Psoas muscle (tissue), 8 donors: ENCODE data around the gene TENM4. TPM values are rescaled to one million over a fixed set of nuclear protein-coding genes. Genes with fewer than 3 reads are reported as not detected.
A peak's percentile ranks its signal among the peaks of the same experiment; 100 is the strongest.

ENCODE experiments used
- ATAC-seq, 4 donors: fragments of 200-7000 bp; cut with Tn5 transposase; one replicate each; pipeline ENCODE4 v1.9.1; 2020; ENCODE audit warnings: moderate library complexity in 3 of 4, mild to moderate bottlenecking in 2 of 4
- DNase-seq, 2 donors: peaks; one replicate each; pipeline ENCODE4 v3.0.0-alpha.2; 2020
- H3K27ac ChIP-seq: fragments of 200-600 bp; one replicate; pipeline ENCODE4 v1.8.0; 2022
- H3K27me3 ChIP-seq, 3 donors: fragments of 200-600 bp in 1 of 3; one replicate each; pipeline versions ENCODE4 v1.6.1 to v1.8.0; 2013 to 2022; ENCODE audit warnings: low read length in 2 of 3, mild to moderate bottlenecking in 2 of 3, moderate library complexity in 1 of 3; ENCODE audit not compliant: insufficient read depth in 3 of 3
- H3K36me3 ChIP-seq, 2 donors: fragments of 200-600 bp in 1 of 2; one replicate each; pipeline versions ENCODE4 v1.6.1 to v1.8.0; 2013 to 2022; ENCODE audit warnings: low read depth in 1 of 2, mild to moderate bottlenecking in 1 of 2, moderate library complexity in 1 of 2; ENCODE audit not compliant: insufficient read depth in 1 of 2
- H3K4me1 ChIP-seq: fragments of 200-600 bp; one replicate; pipeline ENCODE4 v1.8.0; 2022
- H3K4me3 ChIP-seq: fragments of 200-600 bp; one replicate; pipeline ENCODE4 v1.8.0; 2022; ENCODE audit warnings: mild to moderate bottlenecking
- H3K9me3 ChIP-seq: fragments of 200-600 bp; one replicate; pipeline ENCODE4 v1.8.0; 2022
- WGBS, 3 donors: extraction: QIAGEN DNeasy Blood & Tissue Kit; methylation state at CpG; one replicate each; pipeline versions ENCODE4 v1.1.6 to v1.1.7; 2013; 5-methylcytosine and 5-hydroxymethylcytosine counted together
- intact Hi-C, 2 donors: fragments of 100-400 bp; cut with DNase I; formaldehyde crosslinking; loops; one replicate each; pipeline versions ENCODE4 v1.11.0 to v1.14.2; 2022
- polyA plus RNA-seq, 3 donors: library from polyadenylated mRNA; stranded (reverse); fragments of 200-250 nt; gene quantifications; one replicate each; pipeline ENCODE4 v1.2.3, GENCODE V29; 2013
- total RNA-seq, 4 donors: library from RNA; stranded (reverse); fragmentation: NEBNext Ultra II Directional in 2 of 4; extraction: Animal tissue kit (Norgen Biotek cat#: 25700) in 2 of 4; gene quantifications; one replicate each; pipeline versions ENCODE4 v1.2.1 to v1.2.4, GENCODE V29; 2021 to 2023
- TF ChIP-seq, protein P1 (sequence below): fragments of 200-600 bp; IDR thresholded peaks from one replicate; pipeline ENCODE4 v1.8.0; 2022; ENCODE audit warnings: antibody characterized with exemption
- donor health status: healthy with polysubstance abuse.
- donor health status: DM: no; HTN: no; CAD: no; lungs with moderate emphysema.
- donor health status: Bipolar disorder and iron deficiency.
- donor health status: healthy.
- donor health status: DM: yes; HTN: yes; CAD: no.
- donor health status: DM: no; HTN: no; CAD: no.
- donor health status: DM: no; HTN: no; CAD: no.
- donor health status: DM: yes; HTN: yes; CAD: no.

Gene TENM4
- total and polyA plus RNA-seq, 7 donors = 0.05 to 1.7 (median 0.48) TPM

DNA sequence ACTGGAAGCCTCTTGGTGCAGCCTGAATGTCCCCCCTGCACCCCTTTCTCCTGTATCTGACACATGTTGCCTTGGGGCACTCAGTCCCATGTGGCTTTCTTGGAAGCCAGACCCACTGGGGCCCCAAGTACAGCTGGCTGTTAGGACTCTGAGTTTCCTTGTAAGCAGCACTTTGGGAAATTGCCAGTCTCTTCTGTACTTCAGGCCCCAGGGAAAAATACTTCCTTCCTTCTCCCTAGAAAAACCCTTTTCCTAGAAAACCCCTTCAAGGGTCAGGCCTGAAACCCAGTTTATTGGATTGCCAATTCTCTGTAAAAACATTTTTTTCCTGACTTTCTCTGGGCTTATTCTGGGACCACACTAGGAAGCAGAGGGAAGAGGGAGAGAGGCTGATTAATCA, 360.3 kb downstream of the TENM4 start:
- Histone ChIP-seq H3K9me3 (no peaks in the 10 kb centered on the region), H3K4me3 (no peak overlapping the region), H3K27me3 (no peaks in the 10 kb centered on the region), H3K4me1 (no peaks in the 10 kb centered on the region), H3K36me3 (no peaks in the 10 kb centered on the region), H3K27ac (no peak overlapping the region)
- TF ChIP-seq, protein P1, sequence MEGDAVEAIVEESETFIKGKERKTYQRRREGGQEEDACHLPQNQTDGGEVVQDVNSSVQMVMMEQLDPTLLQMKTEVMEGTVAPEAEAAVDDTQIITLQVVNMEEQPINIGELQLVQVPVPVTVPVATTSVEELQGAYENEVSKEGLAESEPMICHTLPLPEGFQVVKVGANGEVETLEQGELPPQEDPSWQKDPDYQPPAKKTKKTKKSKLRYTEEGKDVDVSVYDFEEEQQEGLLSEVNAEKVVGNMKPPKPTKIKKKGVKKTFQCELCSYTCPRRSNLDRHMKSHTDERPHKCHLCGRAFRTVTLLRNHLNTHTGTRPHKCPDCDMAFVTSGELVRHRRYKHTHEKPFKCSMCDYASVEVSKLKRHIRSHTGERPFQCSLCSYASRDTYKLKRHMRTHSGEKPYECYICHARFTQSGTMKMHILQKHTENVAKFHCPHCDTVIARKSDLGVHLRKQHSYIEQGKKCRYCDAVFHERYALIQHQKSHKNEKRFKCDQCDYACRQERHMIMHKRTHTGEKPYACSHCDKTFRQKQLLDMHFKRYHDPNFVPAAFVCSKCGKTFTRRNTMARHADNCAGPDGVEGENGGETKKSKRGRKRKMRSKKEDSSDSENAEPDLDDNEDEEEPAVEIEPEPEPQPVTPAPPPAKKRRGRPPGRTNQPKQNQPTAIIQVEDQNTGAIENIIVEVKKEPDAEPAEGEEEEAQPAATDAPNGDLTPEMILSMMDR = no peak
- ATAC-seq (no peak), DNase-seq (no peak)
- intact Hi-C loops = no loop called here

DNA sequence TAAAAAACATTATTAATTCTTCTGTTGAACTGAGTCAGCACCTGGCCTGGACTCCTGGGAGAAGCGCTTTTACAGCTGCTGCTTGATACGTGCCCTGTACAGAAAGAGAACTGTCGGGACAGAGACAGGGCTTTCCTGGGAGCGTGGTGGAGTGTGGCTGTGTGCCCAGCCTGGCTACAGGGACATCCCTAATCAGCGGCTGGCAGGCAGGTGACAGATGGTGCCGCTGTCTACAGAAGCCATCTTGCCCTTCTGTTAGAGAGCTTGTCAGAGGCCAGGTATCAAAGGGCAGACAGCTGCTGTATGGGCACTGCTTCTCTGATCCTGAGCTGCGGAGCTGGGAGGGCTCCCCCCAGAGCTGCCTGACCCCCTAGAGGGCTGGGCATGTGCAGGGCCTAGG, 361.8 kb downstream of the TENM4 start:
- H3K27ac ChIP-seq = no peak overlapping the region
- no peak for DNase-seq
- whole genome bisulfite sequencing, 3 donors = 28 to 31% (median 30%) methylated on average over 7 of the region's 7 CpGs
- no peaks in the 10 kb centered on the region for H3K36me3 ChIP-seq
- no peaks in the 10 kb centered on the region for H3K9me3 ChIP-seq
- H3K4me3 ChIP-seq = no peak overlapping the region
- H3K4me1 ChIP-seq = no peaks in the 10 kb centered on the region
- intact Hi-C loops = loop anchor here (5.0 kb wide), 1 partner anchor 432 kb away; no protein-coding TSS in a partner anchor
- TF ChIP-seq, protein P1 = no peak
- no peaks in the 10 kb centered on the region for H3K27me3 ChIP-seq
- ATAC-seq = peak; percentile 72 to 90 (median 82)

DNA sequence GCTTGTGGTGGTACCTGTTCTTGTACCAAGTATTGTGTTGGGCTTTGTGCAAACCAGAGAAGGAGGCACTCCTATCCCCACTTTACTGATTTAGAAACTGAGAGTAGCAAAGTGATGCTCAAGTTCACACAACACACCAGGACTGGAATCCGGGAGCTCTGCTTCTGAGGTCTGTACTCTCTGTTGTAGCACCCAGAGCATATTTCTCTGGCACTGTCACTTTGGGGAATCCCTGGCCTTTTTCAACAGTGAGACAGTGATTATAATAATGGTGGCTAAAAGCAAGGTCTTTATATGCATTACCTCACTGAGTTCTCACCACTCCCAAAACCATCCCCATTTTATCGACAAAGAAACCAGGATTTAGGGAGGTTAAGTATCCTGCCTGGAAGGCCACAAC, 362.4 kb downstream of the TENM4 start:
- no peak for DNase-seq
- ATAC-seq = no peak
- H3K27me3 ChIP-seq = no peaks in the 10 kb centered on the region
- no peaks in the 10 kb centered on the region for H3K9me3 ChIP-seq
- H3K36me3 ChIP-seq = no peaks in the 10 kb centered on the region
- H3K4me3 ChIP-seq = no peak overlapping the region
- H3K4me1 ChIP-seq = no peaks in the 10 kb centered on the region
- intact Hi-C loops = loop anchor here (5.0 kb wide), 1 partner anchor 431 kb away; no protein-coding TSS in a partner anchor
- TF ChIP-seq, protein P1 = no peak
- 74 to 81% (median 77%) methylated on average over 2 of the region's 2 CpGs for WGBS, 3 donors
- H3K27ac ChIP-seq = no peak overlapping the region

DNA sequence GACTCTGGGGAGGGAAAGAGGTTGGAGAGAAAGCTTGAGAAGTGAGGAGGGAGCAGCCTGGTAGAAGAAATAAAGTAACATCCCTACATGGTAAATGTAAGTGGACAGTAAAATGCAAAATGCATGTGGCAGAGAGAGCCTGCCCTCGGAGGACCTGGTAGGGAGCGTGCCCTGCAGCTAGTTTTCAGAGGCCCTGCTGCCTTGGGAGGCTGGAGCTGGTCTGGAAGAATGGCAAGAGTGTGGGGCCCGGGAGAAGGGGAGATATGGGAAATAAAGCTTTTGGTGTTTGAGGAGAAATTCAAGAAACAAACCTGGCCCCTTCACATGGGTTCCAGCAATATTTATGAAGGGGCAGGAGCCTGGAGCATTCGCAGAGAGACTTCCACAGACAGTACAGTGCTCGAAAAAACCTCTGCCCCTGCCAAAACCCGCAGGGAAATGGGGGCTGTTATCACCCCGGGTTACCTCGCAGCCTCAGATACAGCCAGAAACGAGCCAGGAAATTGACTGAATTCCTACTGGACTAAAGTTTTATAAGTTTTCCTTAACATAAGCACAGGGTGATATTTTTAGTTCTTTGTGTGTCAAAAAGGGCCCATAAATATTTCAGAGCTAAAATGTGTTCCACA, 363.0 kb downstream of the TENM4 start:
- Histone ChIP-seq H3K36me3 (no peaks in the 10 kb centered on the region), H3K4me1 (no peaks in the 10 kb centered on the region), H3K27me3 (no peaks in the 10 kb centered on the region), H3K9me3 (no peaks in the 10 kb centered on the region), H3K27ac (no peak overlapping the region), H3K4me3 (no peak overlapping the region)
- WGBS, 3 donors = 60 to 65% (median 63%) methylated on average over 9 of the region's 9 CpGs
- intact Hi-C loops = loop anchor here (5.0 kb wide), 1 partner anchor 431 kb away; no protein-coding TSS in a partner anchor
- TF ChIP-seq, protein P1 = no peak
- no peak for DNase-seq
- ATAC-seq = no peak
